ENCODE measurements around the gene NDUFB4. TPM values are rescaled to one million over a fixed set of nuclear protein-coding genes. Genes with fewer than 3 reads are reported as not detected.
A peak's percentile ranks its signal among the peaks of the same experiment; 100 is the strongest.

NDUFB4 gene
- total RNA-seq = 120 TPM

- DNase-seq (ENCODE audit: low spot score) = peak; percentile 97
Measured at GRCh38 chr3:120596116-120596852, at the start of gene NDUFB4. Gene NDUFB4, plus strand, starts transcription at chr3:120596336. Its CDS starts 24 bp downstream, at chr3:120596360.

GRCh38 chr3:120550546-120550945, 45.6 kb upstream of the NDUFB4 start:
- no peak for DNase-seq (ENCODE audit: low spot score)

GRCh38 chr3:120552184-120553172, 43.7 kb upstream of the NDUFB4 start:
- DNase-seq (ENCODE audit: low spot score) = no peak

GRCh38 chr3:120554812-120555606, 41.1 kb upstream of the NDUFB4 start:
- no peak for DNase-seq (ENCODE audit: low spot score)

GRCh38 chr3:120555657-120556509, 40.3 kb upstream of the NDUFB4 start:
- DNase-seq (ENCODE audit: low spot score) = no peak

GRCh38 chr3:120557115-120557514, 39.0 kb upstream of the NDUFB4 start:
- no peak for DNase-seq (ENCODE audit: low spot score)

- DNase-seq (ENCODE audit: low spot score) = peak; percentile 88
Measured at GRCh38 chr3:120558771-120559241, 37.3 kb upstream of the NDUFB4 start.

GRCh38 chr3:120559242-120560061, 36.7 kb upstream of the NDUFB4 start:
- DNase-seq (ENCODE audit: low spot score) = peak; percentile 59

- DNase-seq (ENCODE audit: low spot score) = no peak
Measured at GRCh38 chr3:120560304-120561250, 35.6 kb upstream of the NDUFB4 start.

- DNase-seq (ENCODE audit: low spot score) = peak; percentile 78
Measured at GRCh38 chr3:120561251-120562045, 34.7 kb upstream of the NDUFB4 start.

GRCh38 chr3:120563356-120564022, 32.6 kb upstream of the NDUFB4 start:
- no peak for DNase-seq (ENCODE audit: low spot score)

- no peak for DNase-seq (ENCODE audit: low spot score)
Measured at GRCh38 chr3:120566243-120566975, 29.7 kb upstream of the NDUFB4 start.

GRCh38 chr3:120567370-120568201, 28.6 kb upstream of the NDUFB4 start:
- DNase-seq (ENCODE audit: low spot score) = no peak

- no peak for DNase-seq (ENCODE audit: low spot score)
Measured at GRCh38 chr3:120568202-120568531, 28.0 kb upstream of the NDUFB4 start.

GRCh38 chr3:120568598-120568997, 27.5 kb upstream of the NDUFB4 start:
- DNase-seq (ENCODE audit: low spot score) = no peak

Data from ureter (tissue), 1 donor.